HTR-8/SVneo (cell line): Measurements from ENCODE around the gene GOLGA3.
"Not testable (repeated sequence)": the region's sequence is repeated elsewhere in the genome, so short reads cannot be mapped to it uniquely, and the experiment has no call there.

Experiments
- DNase-seq: peaks from one replicate; pipeline ENCODE4 v3.0.0; 2011; ENCODE audit warnings: low spot score, mixed read lengths; ENCODE audit not compliant: insufficient read length
- FAIRE-seq: peaks from 2 replicates; lab custom pipeline; 2011; peaks lifted over from hg19 to GRCh38; lab: Jason Lieb, UNC

GOLGA3 gene

GRCh38 chr12:132828706-132829534 is at the start of gene GOLGA3:
TSS of gene GOLGA3 (minus strand) at chr12:132828869. CDS start at chr12:132822128, 6,741 bp downstream.
- DNase-seq = peak; percentile 97
- FAIRE-seq = peak; percentile 77

DNA sequence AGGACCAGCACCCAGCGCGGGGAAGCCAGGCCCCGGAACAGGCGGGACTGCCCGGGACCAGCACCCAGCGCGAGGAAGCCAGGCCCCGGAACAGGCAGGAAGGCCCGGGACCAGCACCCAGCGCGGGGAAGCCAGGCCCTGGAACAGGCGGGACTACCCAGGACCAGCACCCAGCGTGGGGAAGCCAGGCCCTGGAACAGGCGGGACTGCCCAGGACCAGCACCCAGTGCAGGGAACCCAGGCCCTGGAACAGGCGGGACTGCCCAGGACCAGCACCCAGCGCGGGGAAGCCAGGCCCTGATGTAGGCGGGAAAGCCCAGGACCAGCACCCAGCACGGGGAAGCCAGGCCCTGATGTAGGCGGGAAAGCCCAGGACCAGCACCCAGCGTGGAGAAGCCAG is 46.0 kb upstream of the GOLGA3 start:
- FAIRE-seq, DNase-seq: not testable (repeated sequence)

GRCh38 chr12:132874175-132874574 is 45.5 kb upstream of the GOLGA3 start:
- FAIRE-seq = no peak
- DNase-seq = no peak

- DNase-seq (no peak), FAIRE-seq (no peak)
These were observed 45.1 kb upstream of the GOLGA3 start for GRCh38 chr12:132873724-132874123.

- FAIRE-seq (no peak), DNase-seq (no peak)
These were observed 44.3 kb upstream of the GOLGA3 start for GRCh38 chr12:132872975-132873421.

- FAIRE-seq = no peak
- no peak for DNase-seq
These were observed 43.6 kb upstream of the GOLGA3 start for GRCh38 chr12:132872073-132872855.

- no peak for FAIRE-seq
These were observed 40.9 kb upstream of the GOLGA3 start for GRCh38 chr12:132869551-132869950.

DNA sequence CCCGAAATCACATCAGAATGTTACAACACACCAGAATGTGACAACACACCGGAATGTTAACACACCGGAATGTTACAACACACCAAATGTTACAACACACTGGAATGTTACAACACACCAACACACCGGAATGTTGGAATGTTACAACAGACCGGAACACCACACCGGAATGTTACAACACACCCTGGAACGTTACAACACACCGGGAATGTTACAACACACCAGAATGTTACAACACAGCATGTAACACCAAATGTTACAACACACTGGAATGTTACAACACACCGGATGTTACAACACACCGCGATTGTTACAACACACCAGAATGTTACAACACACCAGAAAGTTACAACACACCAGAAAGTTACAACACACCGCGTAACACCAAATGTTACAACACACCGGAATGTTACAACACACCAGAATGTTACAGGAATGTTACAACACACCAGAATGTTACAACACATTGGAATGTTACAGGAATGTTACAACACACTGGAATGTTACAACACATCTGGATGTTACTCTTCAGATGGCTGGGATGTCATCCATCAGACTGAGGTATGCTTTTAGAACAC is 37.7 kb upstream of the GOLGA3 start:
- DNase-seq (no peak), FAIRE-seq (peak; percentile 97)

More at GRCh38 chr12:132869551-132869950, 40.9 kb upstream of the GOLGA3 start:
- DNase-seq = no peak

- DNase-seq (no peak), FAIRE-seq (peak; percentile 13)
These were observed 32.9 kb upstream of the GOLGA3 start for GRCh38 chr12:132861558-132861957.

DNA sequence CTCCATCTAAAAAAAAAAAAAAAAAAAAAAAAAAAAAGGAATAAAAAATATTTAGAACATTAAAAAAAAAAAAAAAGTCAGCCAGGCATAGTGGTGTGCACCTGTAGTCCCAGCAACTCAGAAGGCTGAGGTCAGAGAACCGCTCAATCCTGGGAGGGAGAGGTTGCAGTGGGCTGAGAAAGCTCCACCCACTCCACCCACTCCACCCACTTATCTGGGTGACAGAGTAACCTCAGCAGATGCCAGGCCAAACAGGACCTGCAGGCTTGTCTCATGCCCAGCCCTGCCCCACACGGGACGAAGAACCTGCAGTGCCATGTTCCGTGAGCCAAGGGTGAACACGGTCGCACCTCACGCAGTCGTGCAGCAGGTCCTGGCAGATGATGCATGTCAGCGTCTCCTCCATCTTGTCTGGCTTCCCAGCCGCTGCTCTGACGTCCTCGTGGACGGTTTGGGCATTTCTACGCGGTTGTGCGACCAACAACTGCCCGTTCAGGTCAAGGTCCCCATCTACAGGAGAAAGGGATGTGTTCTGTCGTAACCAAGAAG is 30.1 kb upstream of the GOLGA3 start:
- DNase-seq = no peak
- FAIRE-seq = no peak

DNA sequence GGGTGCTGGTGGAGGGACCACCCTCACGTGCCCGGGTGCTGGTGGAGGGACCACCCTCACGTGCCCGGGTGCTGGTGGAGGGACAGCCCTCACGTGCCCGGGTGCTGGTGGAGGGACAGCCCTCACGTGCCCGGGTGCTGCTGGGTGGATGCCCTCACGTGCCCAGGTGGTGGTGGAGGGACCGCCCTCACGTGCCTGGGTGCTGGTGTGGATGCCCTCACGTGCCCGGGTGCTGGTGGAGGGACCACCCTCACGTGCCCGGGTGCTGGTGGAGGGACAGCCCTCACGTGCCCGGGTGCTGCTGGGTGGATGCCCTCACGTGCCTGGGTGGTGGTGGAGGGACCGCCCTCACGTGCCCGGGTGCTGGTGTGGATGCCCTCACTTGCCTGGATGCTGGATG is 28.4 kb upstream of the GOLGA3 start:
- peak; percentile 20 for FAIRE-seq
- not testable (repeated sequence) for DNase-seq

- FAIRE-seq (no peak), DNase-seq (no peak)
These were observed 27.9 kb upstream of the GOLGA3 start for GRCh38 chr12:132856581-132856980.

DNA sequence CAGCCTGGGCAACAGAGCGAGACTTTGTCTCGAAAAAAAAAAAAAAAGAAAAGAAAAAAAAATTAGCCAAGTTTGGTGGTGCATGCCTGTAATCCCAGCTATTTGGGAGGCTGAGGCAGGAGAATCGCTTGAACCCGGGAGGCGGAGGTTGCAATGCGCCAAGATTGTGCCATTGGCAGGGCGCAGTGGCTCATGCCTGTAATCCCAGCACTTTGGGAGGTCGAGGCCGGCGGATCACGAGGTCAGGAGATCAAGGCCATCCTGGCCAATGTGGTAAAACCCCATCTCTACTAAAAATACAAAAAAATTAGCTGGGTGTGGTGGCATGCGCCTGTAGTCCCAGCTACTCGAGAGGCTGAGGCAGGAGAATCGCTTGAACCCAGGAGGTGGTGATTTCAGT is 26.5 kb upstream of the GOLGA3 start:
- FAIRE-seq, DNase-seq: not testable (repeated sequence)

- DNase-seq (no peak), FAIRE-seq (no peak)
These were observed 24.8 kb upstream of the GOLGA3 start for GRCh38 chr12:132853285-132854092.

GRCh38 chr12:132852496-132852895 is 23.8 kb upstream of the GOLGA3 start:
- FAIRE-seq = no peak
- DNase-seq = no peak

- FAIRE-seq = no peak
- no peak for DNase-seq
These were observed 22.8 kb upstream of the GOLGA3 start for GRCh38 chr12:132851465-132851864.

GRCh38 chr12:132850291-132850690 is 21.6 kb upstream of the GOLGA3 start:
- FAIRE-seq = no peak

GRCh38 chr12:132848521-132848920 is 19.9 kb upstream of the GOLGA3 start:
- FAIRE-seq (no peak), DNase-seq (no peak)

More at GRCh38 chr12:132850291-132850690, 21.6 kb upstream of the GOLGA3 start:
- no peak for DNase-seq
